Keratinocyte (primary cell): ENCODE results near the gene TXLNB.

Source experiments
- EZH2 ChIP-seq: IDR thresholded peaks from one replicate; pipeline ENCODE4 v1.6.1; 2012; ENCODE audit warnings: inconsistent platforms, mild to moderate bottlenecking, low read length, moderate library complexity
- TF ChIP-seq, protein P1 (sequence below), 3 experiments: IDR thresholded peaks in 1 of 3; conservative IDR thresholded peaks in 1 of 3; optimal IDR thresholded peaks in 1 of 3; 2 replicates in 2 of 3; 3 replicates in 1 of 3; pipeline versions ENCODE3 to v1.5.1; 2011; ENCODE audit warnings: low read length in 3 of 3, mild to moderate bottlenecking in 3 of 3, moderate library complexity in 2 of 3, control low read depth in 1 of 3, inconsistent platforms in 1 of 3; ENCODE audit not compliant: insufficient read depth in 2 of 3; ENCODE audit errors: extremely low read depth in 1 of 3

DNA sequence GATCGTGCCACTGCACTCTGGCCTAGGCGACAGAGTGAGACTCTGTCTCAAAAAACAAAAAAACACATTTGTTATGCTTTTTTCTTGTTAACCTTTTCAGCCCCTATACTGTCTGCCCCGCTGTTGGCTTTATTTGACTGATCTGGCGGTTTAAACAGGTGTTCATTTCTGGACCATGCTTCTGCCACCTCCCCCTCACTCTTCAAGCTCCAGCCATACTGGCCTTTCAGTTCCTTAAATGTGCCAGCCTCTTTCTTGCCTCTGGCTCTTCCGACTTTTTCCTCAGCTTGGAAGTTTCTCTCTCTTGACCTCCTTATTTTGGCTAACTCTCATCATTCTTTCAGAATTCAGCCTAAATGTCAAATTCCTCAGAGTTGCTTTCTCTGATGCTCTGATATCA lies 35.2 kb upstream of the TXLNB start:
- TF ChIP-seq, protein P1, sequence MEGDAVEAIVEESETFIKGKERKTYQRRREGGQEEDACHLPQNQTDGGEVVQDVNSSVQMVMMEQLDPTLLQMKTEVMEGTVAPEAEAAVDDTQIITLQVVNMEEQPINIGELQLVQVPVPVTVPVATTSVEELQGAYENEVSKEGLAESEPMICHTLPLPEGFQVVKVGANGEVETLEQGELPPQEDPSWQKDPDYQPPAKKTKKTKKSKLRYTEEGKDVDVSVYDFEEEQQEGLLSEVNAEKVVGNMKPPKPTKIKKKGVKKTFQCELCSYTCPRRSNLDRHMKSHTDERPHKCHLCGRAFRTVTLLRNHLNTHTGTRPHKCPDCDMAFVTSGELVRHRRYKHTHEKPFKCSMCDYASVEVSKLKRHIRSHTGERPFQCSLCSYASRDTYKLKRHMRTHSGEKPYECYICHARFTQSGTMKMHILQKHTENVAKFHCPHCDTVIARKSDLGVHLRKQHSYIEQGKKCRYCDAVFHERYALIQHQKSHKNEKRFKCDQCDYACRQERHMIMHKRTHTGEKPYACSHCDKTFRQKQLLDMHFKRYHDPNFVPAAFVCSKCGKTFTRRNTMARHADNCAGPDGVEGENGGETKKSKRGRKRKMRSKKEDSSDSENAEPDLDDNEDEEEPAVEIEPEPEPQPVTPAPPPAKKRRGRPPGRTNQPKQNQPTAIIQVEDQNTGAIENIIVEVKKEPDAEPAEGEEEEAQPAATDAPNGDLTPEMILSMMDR (optimal IDR thresholded peaks at IDR 0.05 in 1 of 3, IDR thresholded peaks at IDR 0.05 in 1 of 3, conservative IDR thresholded peaks at IDR 0.05 in 1 of 3; ENCODE audit: extremely low read depth in 1 of 3, insufficient read depth in 2 of 3, low read length in 3 of 3): no peak
- no peak for TF ChIP-seq EZH2
